ENCODE data around the gene PIH1D2.
"Not testable (repeated sequence)": the region's sequence is repeated elsewhere in the genome, so short reads cannot be mapped to it uniquely, and the experiment has no call there.

PIH1D2 gene

GRCh38 chr11:112029460-112029859 lies 44.4 kb downstream of the PIH1D2 start:
- Histone ChIP-seq H3K4me3 (ENCODE audit: low read depth, low read length) (no peak overlapping the region), H2AFZ (no peak overlapping the region), H3K79me2 (no peaks in the 10 kb centered on the region), H3K27me3 (ENCODE audit: control insufficient read depth, insufficient read depth, low read length) (no peaks in the 10 kb centered on the region), H3K4me1 (no peaks in the 10 kb centered on the region), H3K9me3 (ENCODE audit: control insufficient read depth, low read length) (no peaks in the 10 kb centered on the region), H3K4me2 (ENCODE audit: low read length) (no peak overlapping the region), H3K27ac (no peak overlapping the region), H3K36me3 (ENCODE audit: control insufficient read depth, insufficient read depth, low read length) (no peaks in the 10 kb centered on the region), H3K9ac (no peak overlapping the region)
- no peak for TF ChIP-seq CTCF (IDR thresholded peaks at IDR 0.05)

- H3K27ac ChIP-seq; H3K36me3 ChIP-seq (ENCODE audit: control insufficient read depth, insufficient read depth, low read length); H3K4me1 ChIP-seq; H3K4me2 ChIP-seq (ENCODE audit: low read length); H3K79me2 ChIP-seq; H3K4me3 ChIP-seq (ENCODE audit: low read depth, low read length); H3K9ac ChIP-seq; H3K27me3 ChIP-seq (ENCODE audit: control insufficient read depth, insufficient read depth, low read length); H3K9me3 ChIP-seq (ENCODE audit: control insufficient read depth, low read length); H2AFZ ChIP-seq: not testable (repeated sequence)
Measured at GRCh38 chr11:112026784-112027410, 46.9 kb downstream of the PIH1D2 start.

DNA sequence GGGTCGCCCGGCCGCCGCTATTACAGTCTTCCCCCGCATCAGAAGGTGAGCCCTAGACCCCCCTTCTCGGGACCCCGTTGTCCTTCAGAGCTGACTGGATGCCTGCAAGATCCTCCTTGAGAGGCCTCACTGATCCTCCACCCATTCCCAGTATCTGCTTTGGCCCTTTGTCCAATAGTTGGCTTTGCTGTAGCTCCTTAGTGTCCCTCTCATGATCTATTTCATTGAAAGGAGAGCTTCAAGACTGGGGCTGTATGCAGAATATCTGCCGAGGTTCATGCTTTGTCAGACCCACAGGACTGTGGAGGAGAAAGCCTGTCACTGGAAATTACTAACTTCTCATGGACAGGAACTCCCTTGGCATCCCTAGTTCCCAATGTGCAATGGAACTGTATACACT lies 48.1 kb downstream of the PIH1D2 start:
- Histone ChIP-seq H2AFZ (peak overlapping the region; percentile 88), H3K4me3 (ENCODE audit: low read depth, low read length) (peak overlapping the region; percentile 88), H3K27ac (peak overlapping the region; percentile 91), H3K27me3 (ENCODE audit: control insufficient read depth, insufficient read depth, low read length) (no peaks in the 10 kb centered on the region), H3K4me1 (no peaks in the 10 kb centered on the region), H3K79me2 (no peaks in the 10 kb centered on the region), H3K9me3 (ENCODE audit: control insufficient read depth, low read length) (no peaks in the 10 kb centered on the region), H3K9ac (peak overlapping the region; percentile 21), H3K36me3 (ENCODE audit: control insufficient read depth, insufficient read depth, low read length) (no peaks in the 10 kb centered on the region), H3K4me2 (ENCODE audit: low read length) (peak overlapping the region; percentile 83)
- no peak for TF ChIP-seq CTCF (IDR thresholded peaks at IDR 0.05)

DNA sequence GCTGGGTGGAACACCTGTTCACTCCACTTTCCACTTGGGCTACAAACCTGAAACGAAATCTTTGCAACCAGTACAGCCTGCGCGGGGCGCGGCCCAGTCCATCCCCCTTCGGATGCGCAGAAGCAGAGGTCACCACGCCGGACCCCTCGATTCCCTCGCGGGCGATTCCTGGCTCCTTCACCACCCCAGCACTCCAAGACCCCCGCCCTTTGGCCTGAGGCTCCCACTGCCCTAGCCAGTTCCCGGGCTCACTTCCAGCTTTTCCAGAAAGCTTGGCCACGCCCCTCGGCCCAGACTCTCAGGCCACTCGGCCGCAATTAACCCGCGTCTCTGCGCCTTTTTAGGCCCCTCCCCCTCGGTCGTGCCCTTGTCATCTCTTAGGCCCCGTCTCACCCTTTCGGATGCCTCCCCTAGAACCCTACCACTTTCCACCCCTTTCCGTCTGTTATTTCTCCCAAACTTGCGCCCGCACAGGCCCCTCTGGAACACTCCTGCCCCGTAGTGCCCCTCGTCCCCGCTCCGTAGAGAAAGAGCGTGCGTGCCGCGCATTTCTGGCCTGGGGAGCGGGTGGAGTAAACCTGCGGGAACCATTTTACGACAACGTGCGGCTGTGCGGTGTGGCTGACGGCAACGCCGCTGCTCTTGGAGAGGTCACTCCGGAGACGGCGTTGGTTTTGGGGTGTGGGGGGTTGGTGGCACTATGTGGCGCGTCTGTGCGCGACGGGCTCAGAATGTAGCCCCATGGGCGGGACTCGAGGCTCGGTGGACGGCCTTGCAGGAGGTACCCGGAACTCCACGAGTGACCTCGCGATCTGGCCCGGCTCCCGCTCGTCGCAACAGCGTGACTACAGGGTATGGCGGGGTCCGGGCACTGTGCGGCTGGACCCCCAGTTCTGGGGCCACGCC lies 48.8 kb downstream of the PIH1D2 start, which contains the start of gene DLAT:
DLAT (plus strand) TSS at position 636 of the 906 bp plus-strand sequence; CDS start at position 701, 65 bp downstream.
- TF ChIP-seq CTCF (IDR thresholded peaks at IDR 0.05), result no peak
- H3K4me3 ChIP-seq (ENCODE audit: low read depth, low read length), result peak within 1 kb of the TSS; percentile 88
- no peaks in the 10 kb centered on the region for H3K4me1 ChIP-seq
- H3K9me3 ChIP-seq (ENCODE audit: control insufficient read depth, low read length), result no peaks in the 10 kb centered on the region
- peak within 1 kb of the TSS; percentile 88 for H2AFZ ChIP-seq
- H3K9ac ChIP-seq, result peak within 1 kb of the TSS; percentile 21
- no peaks in the 10 kb centered on the region for H3K36me3 ChIP-seq (ENCODE audit: control insufficient read depth, insufficient read depth, low read length)
- H3K27me3 ChIP-seq (ENCODE audit: control insufficient read depth, insufficient read depth, low read length), result no peaks in the 10 kb centered on the region
- no peaks in the 10 kb centered on the region for H3K79me2 ChIP-seq
- peak within 1 kb of the TSS; percentile 83 for H3K4me2 ChIP-seq (ENCODE audit: low read length)
- peak within 1 kb of the TSS; percentile 91 for H3K27ac ChIP-seq

DNA sequence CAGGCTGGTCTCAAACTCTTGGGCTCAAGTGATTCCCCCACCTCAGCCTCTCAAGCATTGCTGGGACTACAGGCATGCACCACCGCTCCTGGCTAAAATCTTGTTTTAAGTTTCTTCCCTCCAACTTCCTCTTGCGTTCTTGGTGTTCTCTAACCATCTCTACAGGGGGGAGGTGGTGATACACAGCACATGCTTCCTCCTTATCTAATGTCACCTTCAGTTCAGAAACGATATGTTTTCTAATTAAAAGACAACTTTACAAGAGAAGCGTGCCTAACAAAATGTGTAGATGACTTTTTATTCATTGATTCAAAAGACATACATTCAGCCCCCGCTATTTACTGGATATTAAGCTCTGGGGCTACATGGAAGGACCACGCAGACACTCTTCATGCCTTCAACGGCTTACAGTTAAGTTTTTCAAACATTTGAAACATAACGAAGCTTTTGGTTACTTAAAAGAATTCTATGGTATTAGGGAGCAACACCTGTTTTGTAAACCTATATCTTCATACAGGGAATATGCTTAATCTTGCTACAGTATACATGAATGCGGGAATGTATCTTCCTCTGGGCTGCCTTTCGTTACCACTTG lies 49.5 kb downstream of the PIH1D2 start:
- no peaks in the 10 kb centered on the region for H3K79me2 ChIP-seq
- H3K4me3 ChIP-seq (ENCODE audit: low read depth, low read length), result peak overlapping the region; percentile 88
- H3K27ac ChIP-seq, result peak overlapping the region; percentile 91
- H3K36me3 ChIP-seq (ENCODE audit: control insufficient read depth, insufficient read depth, low read length), result no peaks in the 10 kb centered on the region
- H3K27me3 ChIP-seq (ENCODE audit: control insufficient read depth, insufficient read depth, low read length), result no peaks in the 10 kb centered on the region
- peak overlapping the region; percentile 83 for H3K4me2 ChIP-seq (ENCODE audit: low read length)
- TF ChIP-seq CTCF (IDR thresholded peaks at IDR 0.05), result no peak
- peak overlapping the region; percentile 21 for H3K9ac ChIP-seq
- peak overlapping the region; percentile 88 for H2AFZ ChIP-seq
- H3K9me3 ChIP-seq (ENCODE audit: control insufficient read depth, low read length), result no peaks in the 10 kb centered on the region
- no peaks in the 10 kb centered on the region for H3K4me1 ChIP-seq

All from parathyroid adenoma (tissue), 2 donors.